ENCODE measurements around the gene MTA2.

The MTA2 gene

GRCh38 chr11:62612366-62613290 lies 11.0 kb upstream of the MTA2 start, which contains the start of the genes EML3 and ROM1:
EML3 (minus strand) TSS chr11:62612775; CDS start chr11:62612457, 318 bp downstream.
ROM1 (plus strand) TSS chr11:62613257; CDS start chr11:62613282, 25 bp downstream.
- DNase-seq (ENCODE audit: low read depth): no peak

GRCh38 chr11:62611705-62612365 lies 10.2 kb upstream of the MTA2 start:
- no peak for DNase-seq (ENCODE audit: low read depth)

- DNase-seq (ENCODE audit: low read depth): no peak
These were observed 9.4 kb upstream of the MTA2 start for GRCh38 chr11:62610814-62611704.

GRCh38 chr11:62610403-62610802 lies 8.7 kb upstream of the MTA2 start:
- DNase-seq (ENCODE audit: low read depth): no peak

- DNase-seq (ENCODE audit: low read depth): no peak
These were observed 7.1 kb upstream of the MTA2 start for GRCh38 chr11:62608776-62609175.

- DNase-seq (ENCODE audit: low read depth): no peak
These were observed 6.0 kb upstream of the MTA2 start for GRCh38 chr11:62607714-62608113.

- DNase-seq (ENCODE audit: low read depth): no peak
These were observed 4.2 kb upstream of the MTA2 start for GRCh38 chr11:62605902-62606301.

- DNase-seq (ENCODE audit: low read depth): no peak
These were observed 3.8 kb upstream of the MTA2 start for GRCh38 chr11:62605467-62605866.

- DNase-seq (ENCODE audit: low read depth): no peak
These were observed 2.9 kb upstream of the MTA2 start for GRCh38 chr11:62604460-62605120.

- no peak for DNase-seq (ENCODE audit: low read depth)
These were observed 2.2 kb upstream of the MTA2 start for GRCh38 chr11:62603776-62604299.

GRCh38 chr11:62603072-62603408 lies 1.4 kb upstream of the MTA2 start:
- no peak for DNase-seq (ENCODE audit: low read depth)

GRCh38 chr11:62602141-62603071 lies 741 bp upstream of the MTA2 start:
- no peak for DNase-seq (ENCODE audit: low read depth)

- DNase-seq (ENCODE audit: low read depth): no peak
These were observed 618 bp downstream of the MTA2 start for GRCh38 chr11:62601122-62601371.

- DNase-seq (ENCODE audit: low read depth): no peak
These were observed 1.1 kb downstream of the MTA2 start for GRCh38 chr11:62600367-62601121.

- DNase-seq (ENCODE audit: low read depth): no peak
These were observed 1.8 kb downstream of the MTA2 start for GRCh38 chr11:62599901-62600300.

GRCh38 chr11:62599069-62599696 lies 2.5 kb downstream of the MTA2 start:
- peak; percentile 97 for DNase-seq (ENCODE audit: low read depth)

GRCh38 chr11:62595124-62595523 lies 6.5 kb downstream of the MTA2 start:
- DNase-seq (ENCODE audit: low read depth): no peak

- no peak for DNase-seq (ENCODE audit: low read depth)
These were observed 8.1 kb downstream of the MTA2 start for GRCh38 chr11:62593434-62594044.

GRCh38 chr11:62592989-62593421 lies 8.7 kb downstream of the MTA2 start:
- DNase-seq (ENCODE audit: low read depth): no peak
